HG02870 (cell line): ENCODE data around the gene MFSD1.

Experiments
- ATAC-seq: cut with Tn5 transposase; IDR thresholded peaks from one replicate; pipeline ENCODE4 v1.9.1; 2021; ENCODE audit warnings: mild to moderate bottlenecking, moderate library complexity; ENCODE audit not compliant: unreplicated experiment

Gene MFSD1

DNA sequence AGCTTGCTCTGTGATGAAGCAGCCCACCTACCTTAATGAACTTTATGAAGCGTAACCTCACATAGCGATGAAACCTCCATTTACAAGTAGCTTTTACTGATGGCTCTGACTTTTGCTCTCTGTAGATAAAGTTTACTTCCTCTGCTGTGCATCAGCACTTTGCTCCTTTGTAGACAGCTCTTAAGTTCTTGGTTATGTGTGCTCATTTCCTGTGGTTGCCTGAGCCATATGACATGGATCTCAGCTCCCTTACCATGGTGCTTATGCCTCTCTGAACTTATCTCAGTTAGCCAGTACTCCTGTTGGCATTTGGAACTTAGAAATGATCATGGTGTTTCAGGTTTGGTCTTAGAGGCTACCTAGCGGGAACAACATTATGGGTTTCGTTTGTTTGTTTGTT lies 7.8 kb downstream of the MFSD1 start:
- ATAC-seq, result no peak

DNA sequence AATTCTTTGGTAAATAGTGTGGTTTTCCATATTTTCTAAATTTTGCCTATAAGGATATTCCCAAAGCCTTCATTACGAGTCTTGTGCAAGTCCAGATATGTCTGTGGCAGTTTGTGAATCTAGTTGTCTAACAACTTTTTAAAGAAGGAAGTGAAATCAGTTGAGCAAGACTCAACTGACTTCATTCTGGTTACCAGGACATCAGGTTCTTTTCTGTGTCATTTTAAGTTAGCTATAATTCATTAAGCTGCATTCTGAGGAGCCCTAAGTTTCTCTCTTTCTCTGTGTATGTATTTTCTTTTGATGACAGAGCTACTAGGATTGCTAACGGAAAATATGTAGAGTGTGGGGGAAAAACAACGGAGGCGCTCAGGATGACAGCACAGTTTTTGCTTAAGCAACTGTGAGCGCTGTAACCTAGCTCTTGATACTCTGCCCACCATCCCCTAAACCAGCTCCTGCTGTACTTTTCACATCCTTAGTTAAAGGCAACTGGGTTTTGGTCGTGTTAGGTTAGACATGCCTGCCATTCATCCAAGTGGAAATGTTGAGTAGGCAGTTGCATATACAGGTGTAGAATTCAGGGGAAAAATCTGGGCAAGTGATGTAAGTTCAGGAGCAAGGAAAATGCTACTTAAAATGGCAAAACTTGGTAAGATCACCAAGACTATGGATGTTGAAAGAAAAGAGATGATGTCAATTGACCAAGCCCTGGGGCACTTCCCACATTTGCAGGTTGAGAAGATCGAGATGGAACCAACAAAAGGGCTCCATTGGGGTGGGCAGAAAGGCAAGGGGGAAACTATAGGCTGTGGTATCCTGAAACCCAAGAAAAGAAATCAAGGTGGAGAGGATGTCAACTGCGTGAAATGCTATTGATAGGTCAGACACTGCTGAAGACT lies 9.2 kb downstream of the MFSD1 start:
- ATAC-seq, result no peak

DNA sequence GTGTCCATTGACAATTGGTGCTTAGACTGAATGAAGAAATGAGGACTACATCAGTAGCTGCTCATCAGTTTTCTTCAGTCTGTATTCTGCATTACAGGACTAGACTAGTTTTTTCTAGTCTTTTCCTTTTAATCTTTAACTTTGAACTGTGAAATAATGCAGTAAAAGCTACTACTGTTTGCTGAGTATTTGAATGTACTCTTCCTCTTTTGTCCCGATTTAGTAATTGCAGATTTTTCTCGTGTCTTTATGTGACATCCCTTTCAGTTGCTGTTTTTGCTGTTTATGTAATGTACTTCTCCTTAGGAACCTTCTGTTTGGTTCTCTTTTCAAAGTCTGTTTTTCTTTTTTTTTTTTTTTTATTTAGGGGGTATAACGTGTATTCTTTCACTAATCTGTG lies 17.4 kb downstream of the MFSD1 start:
- ATAC-seq, result no peak

DNA sequence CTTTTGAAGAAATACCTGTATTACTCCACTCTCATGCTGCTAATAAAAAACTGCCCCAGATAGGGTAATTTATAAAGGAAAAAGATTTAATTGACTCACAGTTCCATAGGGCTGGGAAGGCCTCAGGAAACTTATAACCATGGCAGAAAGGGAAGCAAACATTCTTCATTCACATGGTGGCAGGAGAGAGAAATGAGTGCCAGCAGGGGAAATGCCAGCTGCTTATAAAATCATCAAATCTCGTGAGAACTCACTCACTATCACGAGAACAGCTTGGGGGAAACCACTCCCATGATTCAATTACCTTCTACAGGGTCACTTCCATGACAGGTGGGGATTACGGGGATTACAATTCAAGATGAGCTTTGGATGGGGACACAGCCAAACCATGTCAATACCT lies 18.7 kb downstream of the MFSD1 start:
- ATAC-seq, result no peak

DNA sequence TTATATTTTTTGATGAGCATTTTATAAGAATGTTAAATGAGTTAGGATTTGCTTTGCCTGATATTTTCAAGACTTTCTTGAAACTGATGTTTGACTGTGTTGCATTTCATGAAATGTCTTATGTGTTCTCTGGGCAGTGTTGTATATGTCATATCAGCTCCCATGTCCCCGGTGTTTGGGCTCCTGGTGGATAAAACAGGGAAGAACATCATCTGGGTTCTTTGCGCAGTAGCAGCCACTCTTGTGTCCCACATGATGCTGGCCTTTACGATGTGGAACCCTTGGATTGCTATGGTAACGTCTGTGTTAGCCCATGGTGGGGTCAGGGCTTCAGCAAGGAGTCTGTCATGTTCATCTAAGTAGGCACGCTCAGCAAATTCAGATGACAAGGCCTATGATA lies 20.0 kb downstream of the MFSD1 start:
- ATAC-seq, result no peak

DNA sequence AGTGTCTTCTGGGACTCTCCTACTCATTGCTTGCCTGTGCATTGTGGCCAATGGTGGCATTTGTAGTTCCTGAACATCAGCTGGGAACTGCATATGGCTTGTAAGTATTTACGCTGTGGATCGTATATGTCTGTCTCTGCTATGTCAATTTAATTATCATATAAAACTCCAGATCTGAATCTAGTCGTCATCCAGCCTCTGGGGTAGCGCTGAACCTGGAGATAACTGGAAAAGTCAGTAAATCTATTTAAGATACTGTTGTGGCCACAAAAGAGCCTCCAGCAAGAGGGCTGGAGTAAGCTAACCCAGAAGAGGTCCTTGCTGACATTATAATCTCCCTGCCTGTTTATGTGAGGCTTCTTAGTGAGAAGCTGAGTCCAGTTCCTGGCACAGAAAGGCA lies 21.6 kb downstream of the MFSD1 start:
- no peak for ATAC-seq

DNA sequence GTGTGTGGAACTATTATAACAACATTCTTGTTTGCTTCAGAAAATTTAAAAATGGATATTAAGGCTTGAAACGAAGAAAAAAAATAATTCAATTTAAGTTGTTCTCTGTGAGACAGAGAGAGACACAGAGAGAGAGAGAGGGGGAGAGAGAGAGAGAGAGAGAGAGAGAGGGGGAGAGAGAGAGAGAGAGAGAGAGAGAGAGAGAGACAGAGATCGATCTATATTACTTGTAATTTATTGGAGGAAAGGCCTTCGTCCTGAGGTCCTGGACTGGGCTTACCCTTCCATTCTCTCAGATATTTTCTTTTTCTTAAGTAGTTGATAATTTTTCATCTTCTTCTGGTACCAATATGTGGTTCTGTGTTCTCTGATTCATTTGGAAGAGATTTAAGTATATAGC lies 25.9 kb downstream of the MFSD1 start:
- ATAC-seq, result no peak

DNA sequence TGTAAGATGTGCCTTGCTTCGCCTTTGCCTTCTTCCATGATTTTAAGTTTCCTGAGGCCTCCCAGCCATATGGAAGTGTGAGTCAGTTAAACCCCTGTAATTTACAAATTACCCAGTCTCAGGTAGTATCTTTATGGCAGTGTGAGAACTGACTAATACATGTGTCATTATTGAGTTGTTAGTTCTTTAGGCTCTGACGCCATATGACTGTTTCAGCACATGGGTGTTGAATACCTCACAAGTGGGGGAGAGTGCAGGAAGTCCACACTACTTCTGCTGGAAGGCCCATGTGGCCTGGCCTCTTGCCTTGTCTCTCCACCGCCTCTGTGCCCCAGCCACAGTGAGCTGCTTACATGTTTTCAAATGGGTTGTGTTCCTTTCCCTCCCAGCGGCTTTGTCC lies 28.5 kb downstream of the MFSD1 start:
- ATAC-seq, result no peak

DNA sequence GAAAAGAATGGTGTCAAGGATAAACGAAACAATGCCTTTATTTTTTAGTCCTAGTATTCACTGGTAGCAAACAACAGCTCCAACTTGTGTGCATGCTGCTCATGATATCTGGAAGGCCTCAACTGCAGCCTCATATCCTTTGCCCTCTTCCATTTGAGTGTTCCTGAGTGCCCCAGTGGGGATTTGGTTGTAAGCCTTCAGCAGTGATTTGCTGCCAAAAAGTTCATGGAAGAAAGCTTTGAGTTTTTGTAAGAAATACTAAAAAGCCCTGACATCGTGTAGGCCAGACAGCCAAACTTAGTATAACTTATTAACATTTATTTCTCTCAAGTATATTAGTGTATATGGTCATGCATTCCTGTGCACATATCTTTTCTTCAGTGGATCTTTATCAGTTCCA lies 30.0 kb downstream of the MFSD1 start:
- no peak for ATAC-seq

DNA sequence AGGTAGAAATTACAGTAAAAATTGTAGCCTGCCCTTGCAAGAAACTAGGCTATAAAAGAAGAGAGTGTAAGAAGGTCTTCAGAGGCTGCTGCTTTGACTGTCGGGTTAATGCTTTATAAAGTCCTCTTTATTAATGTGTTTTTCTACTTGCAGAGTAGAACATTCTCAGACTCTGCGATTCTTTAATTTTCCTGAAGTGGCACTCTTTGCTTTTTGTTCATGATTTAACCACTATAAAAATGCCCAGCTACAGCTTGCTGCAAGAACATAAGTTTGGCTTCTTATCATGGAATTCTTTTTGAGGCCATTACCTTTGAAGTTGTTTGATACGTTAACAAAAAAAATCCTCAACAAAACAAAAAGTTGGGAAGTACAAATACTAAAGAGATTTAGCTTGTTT lies 33.8 kb downstream of the MFSD1 start:
- no peak for ATAC-seq

DNA sequence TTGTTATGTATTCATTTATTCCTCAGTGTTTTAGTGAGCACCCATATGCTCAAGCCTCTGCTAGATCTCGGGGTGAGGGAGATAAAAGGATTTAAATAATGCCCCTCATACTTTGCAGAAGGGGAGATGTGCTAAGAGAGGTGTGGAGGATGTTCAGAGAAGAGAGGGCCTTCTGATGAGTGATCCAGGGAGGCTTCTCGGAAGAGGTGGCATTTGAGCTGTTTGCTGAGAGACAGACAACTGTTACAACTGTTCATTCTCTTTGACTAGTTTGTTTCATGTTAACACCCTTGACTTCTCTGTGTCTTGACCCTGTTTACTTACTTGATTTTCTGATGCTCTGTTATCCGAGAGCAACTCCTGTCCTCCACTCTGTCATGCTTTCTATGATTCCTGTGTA lies 34.5 kb downstream of the MFSD1 start:
- no peak for ATAC-seq

DNA sequence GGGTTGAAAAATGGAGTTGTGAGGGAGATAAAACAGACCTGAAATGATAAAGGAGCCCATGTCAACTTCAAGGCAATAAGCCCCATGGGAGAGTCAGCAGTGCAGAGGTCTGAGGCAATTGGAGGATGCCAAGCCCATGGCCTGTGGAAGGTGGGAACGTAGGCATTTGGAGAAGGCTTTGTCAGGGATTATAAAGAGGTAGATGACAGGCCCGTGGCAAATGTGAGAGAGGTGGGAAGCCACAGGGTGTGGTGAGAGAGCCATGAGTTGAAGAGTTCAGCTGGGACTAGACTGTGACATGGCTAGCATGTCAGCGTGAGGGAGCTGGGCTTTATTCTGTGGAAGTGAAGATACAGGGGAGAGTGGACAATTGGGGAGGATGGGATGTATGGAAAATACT lies 35.4 kb downstream of the MFSD1 start:
- no peak for ATAC-seq

DNA sequence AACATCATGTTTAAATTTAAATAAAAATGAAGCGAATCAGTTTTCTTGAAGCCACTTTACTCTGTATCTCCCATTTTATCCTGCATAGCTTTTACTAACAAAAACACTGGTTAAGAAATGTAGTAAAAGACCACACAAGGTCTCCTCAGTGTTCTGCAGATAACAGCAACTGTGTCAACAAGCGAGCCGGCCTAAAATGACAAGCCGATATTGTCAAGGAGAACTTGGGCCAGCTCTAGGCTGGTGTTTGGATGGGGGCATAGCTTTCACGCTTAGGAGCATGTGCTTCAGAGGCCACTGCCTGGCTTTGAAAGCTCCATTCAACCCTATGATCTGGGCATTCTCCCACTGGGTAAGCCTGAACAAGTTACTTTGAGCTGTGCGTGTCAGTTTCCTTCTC lies 38.1 kb downstream of the MFSD1 start:
- ATAC-seq, result no peak

DNA sequence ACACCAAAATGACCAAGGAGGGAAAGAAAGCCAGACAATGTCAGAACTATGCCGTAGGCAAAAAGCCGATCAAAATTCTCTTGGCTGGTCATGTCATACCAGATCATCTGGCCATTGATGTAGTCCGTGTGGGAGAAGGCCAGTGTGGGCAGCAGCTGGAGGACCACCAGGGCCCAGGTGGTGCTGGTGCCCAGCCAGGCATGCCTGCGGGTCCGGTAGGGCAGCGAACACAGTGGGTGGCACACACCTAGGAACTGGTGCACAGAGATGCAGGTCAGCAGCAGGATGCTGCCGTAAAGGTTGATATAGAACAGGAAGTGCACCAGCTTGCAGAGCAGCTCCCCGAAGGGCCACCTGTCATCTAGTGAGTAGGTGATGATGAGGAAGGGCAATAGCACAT lies 39.5 kb downstream of the MFSD1 start:
- ATAC-seq, result no peak

DNA sequence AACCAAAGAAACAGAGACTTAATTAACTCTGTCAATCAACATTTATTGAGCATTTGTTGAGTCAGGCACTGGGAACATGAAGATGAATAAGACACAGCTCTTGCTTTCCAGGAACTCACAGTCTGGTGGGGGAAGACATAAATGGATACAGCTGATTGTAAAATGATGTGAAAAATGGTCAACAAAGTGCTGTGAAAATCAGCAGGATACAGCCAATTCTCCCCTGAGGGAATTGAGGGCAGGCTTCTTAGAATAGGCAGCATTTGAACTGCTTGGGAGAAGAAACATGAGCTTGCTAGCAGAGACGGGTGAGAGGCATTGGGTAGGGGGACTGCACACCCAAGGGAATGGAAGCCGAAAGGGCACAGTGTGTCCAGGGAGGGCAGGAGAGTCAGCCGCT lies 41.1 kb downstream of the MFSD1 start:
- no peak for ATAC-seq

DNA sequence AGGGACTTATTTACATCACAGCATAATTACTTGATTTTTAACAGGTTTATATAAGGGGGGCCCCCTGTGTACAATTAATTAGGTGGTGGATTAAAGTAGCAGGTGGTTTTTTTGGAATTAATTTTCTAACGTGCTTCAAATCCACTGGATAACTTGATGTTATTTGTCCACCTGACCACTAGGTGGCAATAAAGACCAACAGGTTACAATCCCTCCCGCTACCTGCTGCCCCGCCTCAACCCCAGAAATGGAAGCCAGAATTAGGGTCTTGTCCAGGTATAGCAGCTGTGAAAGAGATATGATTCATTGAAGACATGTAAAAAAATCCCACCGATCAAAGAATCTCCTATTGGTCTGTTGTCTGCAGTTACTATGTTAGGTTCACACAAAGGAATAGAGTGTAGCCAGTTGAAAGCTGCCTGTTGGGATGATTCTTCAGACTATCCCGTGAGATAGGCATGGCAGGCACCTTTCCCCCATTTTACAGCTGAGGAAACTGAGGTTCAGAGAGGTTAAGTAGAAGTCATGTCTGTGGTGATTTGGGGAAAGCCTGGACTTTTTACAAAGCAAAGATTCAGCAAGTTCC lies 44.0 kb downstream of the MFSD1 start:
- ATAC-seq, result peak; percentile 34

DNA sequence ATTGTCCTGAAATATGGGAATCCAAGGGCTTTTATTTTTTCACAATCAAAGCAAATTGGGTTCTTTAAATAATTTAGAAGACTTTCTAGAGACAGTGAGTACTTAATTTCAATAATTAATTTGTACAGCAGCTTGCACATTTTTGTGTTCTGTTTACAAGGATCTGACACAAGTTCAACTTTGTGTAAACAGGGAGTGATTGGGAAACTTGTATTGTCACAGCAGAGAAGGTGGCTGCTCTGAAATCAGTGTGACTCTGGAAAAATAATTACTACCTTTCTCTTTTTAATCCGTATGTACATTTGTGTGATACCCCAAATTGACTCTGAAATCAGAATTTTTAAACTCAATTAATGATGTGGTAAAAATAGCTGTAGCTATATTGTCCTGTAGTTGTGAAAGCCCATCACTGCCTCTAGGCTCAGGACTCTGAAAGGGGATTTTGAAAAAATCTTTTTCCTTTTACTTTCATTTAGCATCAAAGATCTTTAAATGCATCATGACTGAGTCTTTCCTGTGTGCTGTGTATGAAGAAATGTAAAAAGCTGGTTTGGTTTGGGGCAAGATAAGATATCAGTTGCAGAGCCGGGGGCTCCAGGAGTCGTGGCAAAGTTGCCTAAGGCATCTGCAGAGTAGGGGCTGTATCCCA lies 45.1 kb downstream of the MFSD1 start:
- ATAC-seq, result peak; percentile 88

DNA sequence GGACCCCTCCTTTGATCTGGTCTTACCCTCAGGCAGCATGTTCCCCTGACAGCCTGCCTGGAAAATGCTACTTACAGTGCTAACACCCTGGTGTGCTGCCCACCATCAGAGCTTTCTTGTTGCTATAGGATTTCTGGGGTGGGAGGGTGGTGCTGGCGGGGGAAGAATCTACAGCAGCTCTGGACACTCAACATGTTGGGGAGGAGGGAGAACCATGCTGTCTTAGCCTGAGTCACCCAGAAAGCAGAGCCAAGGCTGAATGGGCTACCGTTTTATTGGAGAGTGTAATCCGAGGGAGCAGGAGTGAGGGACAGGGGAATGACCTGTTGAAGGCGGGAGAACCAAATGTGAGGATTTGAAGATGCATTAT lies 45.6 kb downstream of the MFSD1 start:
- ATAC-seq, result peak; percentile 16

DNA sequence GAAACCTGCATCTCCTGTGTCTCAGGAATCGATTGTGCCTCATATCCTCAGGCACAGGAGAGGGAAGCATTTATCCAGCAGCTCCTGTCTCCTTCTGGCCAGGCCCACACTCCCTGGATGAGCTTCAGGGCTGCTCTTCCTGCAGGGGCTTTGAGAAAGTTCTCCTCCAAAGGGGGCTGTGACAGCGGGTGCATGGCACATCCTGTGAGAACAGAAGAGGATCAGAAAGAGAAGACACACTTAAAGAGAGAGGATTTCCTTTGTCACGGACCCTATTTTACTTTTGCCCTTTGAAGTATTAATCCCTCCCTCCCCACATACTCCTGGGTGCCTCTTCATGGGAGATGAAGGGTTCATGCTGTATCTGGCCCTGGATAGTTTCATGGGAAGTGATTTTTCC lies 46.0 kb downstream of the MFSD1 start:
- ATAC-seq, result no peak

DNA sequence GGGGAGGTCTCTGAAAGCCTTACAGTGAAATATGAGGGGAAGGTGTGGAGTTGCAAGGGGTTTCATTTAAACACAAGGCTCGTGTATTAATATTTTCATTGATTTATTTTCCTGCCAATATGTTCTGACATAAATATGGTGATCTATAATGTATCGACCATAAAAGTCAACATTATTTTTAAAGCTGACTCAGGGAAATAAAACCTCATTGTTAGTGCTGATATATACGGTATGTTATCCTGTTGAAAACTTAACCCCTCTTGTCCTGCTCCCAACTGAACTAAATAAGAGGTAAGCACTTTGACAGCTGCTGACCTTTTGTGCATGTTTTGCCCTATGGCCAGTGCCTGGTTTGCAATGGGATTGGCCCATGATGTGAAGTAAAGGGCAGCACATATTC lies 47.9 kb downstream of the MFSD1 start:
- no peak for ATAC-seq

DNA sequence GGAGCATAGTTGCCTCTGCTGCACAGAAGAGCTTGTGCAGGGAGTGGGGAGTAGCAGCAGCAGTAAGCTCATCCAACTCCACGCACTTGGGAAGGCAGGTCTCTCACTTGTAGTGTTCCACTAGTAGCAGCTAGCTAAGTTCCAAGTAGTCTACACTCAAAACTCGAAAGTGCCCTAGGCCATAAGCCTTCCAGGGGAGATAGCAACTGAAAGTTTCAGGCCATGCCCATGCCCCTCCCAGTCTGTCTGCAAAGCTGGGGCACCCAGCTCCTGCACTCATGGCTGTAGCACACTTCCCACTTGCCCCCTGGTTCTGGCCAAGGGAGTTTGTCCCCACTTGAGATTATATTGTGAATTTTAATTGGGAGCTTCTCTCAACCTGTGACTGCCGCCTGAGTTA lies 57.5 kb downstream of the MFSD1 start:
- no peak for ATAC-seq

DNA sequence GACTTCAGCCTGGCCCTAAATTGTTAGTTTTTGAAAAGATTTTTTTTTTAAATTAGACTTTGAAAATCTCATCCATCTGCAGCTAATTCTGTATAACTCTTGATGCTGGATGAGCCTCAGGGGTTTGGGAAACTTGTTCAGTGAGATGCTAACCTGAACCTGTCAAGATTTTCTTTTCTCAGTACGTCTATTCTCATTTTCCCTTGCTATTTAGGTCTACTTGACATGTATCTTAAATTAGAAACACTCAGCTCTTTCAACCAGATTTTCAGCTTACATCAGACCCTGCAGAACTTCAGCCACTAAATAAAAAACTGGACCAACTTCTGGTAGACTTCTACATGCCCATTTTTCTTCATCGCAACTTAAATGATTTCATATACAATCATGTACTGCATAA lies 61.4 kb downstream of the MFSD1 start:
- ATAC-seq, result peak; percentile 70
